ENCODE data around the gene GALNT10. TPM values are rescaled to one million over a fixed set of nuclear protein-coding genes. Genes with fewer than 3 reads are reported as not detected.

Gene GALNT10
- total RNA-seq, 1 experiment from 2014 or later: 33.2 TPM

GRCh38 chr5:154203798-154204578 lies 13.5 kb downstream of the GALNT10 start:
- no peak for DNase-seq (ENCODE audit: low spot score)

DNA sequence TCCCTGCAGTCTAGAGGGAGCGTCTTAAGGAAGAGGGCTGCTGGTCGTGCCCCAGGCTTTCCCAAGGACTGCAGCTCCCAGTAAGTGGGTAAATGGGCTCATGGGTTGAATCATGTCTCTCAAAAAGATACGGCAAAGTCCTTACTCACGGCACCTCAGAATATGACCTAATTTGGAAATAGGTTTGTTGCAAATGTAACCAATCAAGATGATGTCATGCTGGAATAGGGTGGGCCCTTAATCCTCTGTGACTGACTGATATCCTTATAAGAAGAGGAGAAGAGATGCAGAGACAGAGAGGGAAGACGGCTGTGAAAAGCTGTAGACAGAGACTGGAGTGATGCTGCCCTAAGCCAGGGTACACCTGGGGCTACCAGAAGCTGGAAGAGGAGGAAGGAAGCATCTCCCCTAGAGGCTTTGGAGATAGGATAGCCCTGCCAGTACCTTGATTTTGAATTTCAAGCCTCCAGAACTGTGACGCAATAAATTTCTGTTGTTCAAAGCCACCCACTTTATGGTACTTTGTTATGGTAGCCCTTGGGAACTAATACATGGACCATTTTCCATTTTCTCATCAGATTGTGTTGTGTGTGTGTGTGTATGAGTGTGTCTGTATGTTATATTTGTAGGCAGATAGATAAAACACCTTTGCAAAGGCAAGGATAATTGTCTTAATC lies 15.0 kb downstream of the GALNT10 start:
- DNase-seq (ENCODE audit: low spot score): peak; percentile 62

DNA sequence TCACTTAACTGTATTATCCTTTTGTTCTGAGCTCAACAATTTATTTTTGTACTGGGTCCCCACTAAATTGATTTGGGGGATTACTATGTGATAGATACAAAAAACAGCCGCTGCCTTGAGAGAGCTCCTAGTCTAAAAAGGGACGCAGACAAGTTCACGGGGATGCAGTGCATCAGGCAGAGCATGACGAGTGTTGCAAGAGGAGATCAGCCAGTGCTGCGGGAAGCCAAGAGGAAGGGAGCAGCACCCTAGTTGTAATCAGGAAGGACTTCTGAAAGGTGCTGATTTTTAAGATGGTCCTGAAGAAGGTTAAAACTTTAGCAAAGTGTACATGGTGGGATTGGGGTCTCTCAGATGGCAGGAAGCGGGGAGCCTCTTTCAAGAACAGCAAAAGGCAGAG lies 15.8 kb downstream of the GALNT10 start:
- DNase-seq (ENCODE audit: low spot score): no peak

GRCh38 chr5:154207204-154207603 lies 16.7 kb downstream of the GALNT10 start:
- DNase-seq (ENCODE audit: low spot score): no peak

DNA sequence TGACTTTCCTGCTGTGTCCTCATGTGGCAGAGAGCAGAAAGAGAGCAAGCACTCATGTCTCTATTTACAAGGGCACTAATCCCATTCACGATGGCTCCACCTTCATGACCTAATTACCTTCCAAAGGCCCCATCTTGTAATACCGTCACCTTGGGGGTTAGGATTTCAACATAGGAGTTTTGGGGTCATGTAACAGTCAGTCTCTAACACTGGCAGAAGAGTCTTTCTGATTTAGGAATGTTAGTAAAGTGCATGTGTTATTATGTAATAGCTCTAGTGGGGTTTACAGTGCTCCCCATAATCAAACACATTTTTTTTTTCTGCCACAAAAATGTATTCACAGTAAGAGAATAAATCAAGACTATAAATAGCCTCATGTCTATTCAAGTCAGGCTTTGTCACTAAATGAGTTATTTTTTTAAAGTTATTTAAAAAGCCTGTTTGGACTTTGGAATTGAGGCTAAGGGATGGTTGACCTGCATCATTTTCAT lies 19.1 kb downstream of the GALNT10 start:
- no peak for DNase-seq (ENCODE audit: low spot score)

- DNase-seq (ENCODE audit: low spot score): no peak
Observed at GRCh38 chr5:154210163-154210562, 19.6 kb downstream of the GALNT10 start.

GRCh38 chr5:154211641-154212390 lies 21.3 kb downstream of the GALNT10 start:
- DNase-seq (ENCODE audit: low spot score): no peak

DNA sequence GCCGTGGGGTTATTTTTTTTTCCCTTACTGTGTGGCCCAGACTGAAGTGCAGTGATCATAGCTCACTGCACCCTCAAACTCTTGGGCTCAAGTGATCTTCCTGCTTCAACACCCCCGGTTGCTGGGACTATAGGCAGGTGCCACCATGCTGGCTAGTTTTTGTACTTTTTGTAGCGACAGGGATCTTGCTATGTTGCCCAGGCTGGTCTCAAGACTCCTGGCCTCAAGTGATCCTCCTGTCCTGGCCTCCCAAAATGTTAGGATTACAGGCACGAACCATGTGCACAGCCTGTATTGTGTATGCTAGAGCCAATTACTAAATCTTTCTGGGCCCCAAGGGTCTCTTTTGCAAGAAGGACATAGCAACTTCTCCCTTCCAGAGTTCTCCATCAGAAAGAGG lies 23.1 kb downstream of the GALNT10 start:
- no peak for DNase-seq (ENCODE audit: low spot score)

GRCh38 chr5:154214371-154215106 lies 24.0 kb downstream of the GALNT10 start:
- DNase-seq (ENCODE audit: low spot score): peak; percentile 19

- no peak for DNase-seq (ENCODE audit: low spot score)
Observed at GRCh38 chr5:154215571-154216325, 25.2 kb downstream of the GALNT10 start.

- DNase-seq (ENCODE audit: low spot score): no peak
Observed at GRCh38 chr5:154217462-154217861, 26.9 kb downstream of the GALNT10 start.

DNA sequence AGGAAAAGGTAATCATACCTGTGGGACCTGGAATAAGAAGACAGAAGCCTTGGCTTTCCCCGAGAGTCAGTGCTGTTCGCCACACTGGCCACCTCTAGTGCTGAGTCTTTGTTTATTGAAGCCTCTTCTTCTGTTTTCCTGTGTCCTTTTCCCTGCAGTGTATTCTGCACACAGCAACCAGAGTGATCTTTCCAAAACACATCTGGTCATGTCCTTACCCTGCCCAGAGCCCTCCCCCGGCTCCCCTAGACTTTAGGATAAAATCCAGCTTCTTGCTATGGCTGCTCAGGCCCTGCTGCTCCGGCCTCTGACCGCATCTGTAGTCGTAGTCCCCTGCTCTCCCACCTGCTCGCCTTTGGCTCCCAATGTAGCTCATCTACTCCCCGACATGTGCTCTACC lies 28.3 kb downstream of the GALNT10 start:
- DNase-seq (ENCODE audit: low spot score): no peak

DNA sequence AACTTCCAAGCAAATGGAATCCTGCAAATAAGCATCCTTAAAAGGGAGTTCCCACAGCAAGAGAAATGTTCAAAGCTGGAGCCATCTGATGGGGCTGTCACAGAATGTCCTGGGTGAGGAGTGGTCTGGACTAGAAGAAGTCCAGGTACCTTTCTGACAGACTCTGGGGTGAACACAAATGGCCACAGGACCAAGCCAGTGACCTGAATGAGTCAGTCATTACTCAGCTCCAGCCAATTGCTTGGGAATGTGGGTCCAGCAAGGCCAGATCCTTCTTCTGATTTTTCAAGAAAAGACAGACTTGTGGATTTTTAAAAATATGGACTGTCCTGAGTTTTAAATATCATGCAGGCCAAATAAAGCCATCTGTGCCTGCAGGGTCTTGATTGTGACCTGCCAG lies 30.1 kb downstream of the GALNT10 start:
- DNase-seq (ENCODE audit: low spot score): no peak

GRCh38 chr5:154221371-154221896 lies 30.9 kb downstream of the GALNT10 start:
- DNase-seq (ENCODE audit: low spot score): peak; percentile 93

DNA sequence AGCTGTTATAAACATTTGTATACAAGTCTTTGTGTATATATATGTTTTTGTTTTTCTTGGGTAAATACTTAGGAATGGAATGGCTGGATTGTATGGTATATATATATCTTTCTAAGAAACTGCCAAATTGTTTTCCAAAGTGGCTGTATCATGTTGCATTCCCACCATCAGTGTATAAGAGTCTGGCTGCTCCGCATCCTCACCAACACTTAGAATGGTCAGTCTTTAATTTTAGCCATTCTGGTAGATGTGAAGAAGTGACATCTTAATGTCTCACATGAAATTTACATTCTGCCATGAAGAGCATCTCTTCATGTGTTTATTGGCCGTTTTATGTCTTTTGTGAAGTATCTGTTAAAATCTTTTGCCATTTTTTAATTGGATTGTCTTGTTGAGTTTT lies 31.9 kb downstream of the GALNT10 start:
- DNase-seq (ENCODE audit: low spot score): no peak

DNA sequence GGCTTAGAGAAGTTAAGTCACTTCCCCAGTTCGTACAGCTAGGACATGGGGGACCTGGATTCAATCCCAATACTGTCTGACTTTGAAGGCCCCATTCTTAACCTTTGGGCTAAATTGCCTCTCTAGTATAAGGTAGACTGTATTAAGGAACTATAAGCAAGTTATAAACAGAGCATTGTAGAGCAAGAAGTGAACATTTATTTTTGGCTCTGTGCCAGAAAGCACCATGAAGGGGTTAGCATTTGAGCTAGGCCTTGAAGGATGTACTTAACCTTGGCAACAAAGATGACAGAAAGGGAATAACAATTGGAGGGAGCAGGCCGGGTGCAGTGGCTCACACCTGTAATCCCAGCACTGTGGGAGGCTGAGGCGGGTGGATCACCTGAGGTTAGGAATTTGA lies 32.8 kb downstream of the GALNT10 start:
- no peak for DNase-seq (ENCODE audit: low spot score)

- DNase-seq (ENCODE audit: low spot score): no peak
Observed at GRCh38 chr5:154227090-154227489, 36.6 kb downstream of the GALNT10 start.

GRCh38 chr5:154228696-154229095 lies 38.2 kb downstream of the GALNT10 start:
- no peak for DNase-seq (ENCODE audit: low spot score)

- no peak for DNase-seq (ENCODE audit: low spot score)
Observed at GRCh38 chr5:154230526-154230925, 40.0 kb downstream of the GALNT10 start.

DNA sequence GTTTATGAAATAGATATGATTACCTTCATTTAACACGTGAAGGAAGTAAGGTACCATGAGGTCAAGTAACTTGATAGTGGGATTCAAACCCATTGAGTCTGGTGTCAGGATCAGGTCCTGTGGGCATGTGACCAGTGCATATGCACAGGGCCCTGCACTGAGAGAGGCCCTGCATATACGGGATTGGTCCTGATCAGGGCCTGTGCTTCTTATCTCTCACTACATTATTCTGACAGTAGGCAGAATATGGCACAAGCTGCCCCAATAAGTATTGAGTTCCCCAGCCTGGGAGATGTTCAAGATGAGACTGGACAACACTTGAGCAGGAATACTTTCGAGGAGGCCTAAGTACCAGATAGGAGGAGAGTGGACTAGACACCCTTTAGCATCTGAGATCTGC lies 44.0 kb downstream of the GALNT10 start:
- DNase-seq (ENCODE audit: low spot score): no peak

DNA sequence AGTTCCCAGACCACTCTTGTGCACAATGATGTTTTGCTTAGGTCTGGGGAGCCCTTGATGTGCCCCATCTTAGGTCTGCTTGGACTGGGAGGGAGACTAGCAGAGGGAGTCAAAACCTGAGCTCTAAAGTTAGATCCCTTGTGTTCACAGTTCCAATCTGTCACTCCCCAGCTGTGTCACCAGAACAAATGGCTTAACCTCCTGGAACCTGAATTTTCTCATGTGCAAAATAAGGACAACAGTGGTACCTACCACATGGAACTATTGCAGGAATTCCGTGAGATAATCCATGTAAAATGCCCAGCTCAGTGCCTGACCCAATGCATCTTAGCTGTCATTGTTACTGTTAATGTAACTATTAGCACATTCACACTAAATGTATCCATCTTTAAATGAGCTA lies 45.5 kb downstream of the GALNT10 start:
- DNase-seq (ENCODE audit: low spot score): no peak

All from H4 (cell line).